ENCODE data around the gene DLG5.

DLG5 gene

GRCh38 chr10:77842652-77843212, 83.8 kb downstream of the DLG5 start:
- no peak for TF ChIP-seq EZH2phosphoT487 (conservative IDR thresholded peaks at IDR 0.05; ENCODE audit: low read length)
- no peak for TF ChIP-seq CTCF (IDR thresholded peaks at IDR 0.05; ENCODE audit: insufficient read depth, low read length, poor library complexity, severe bottlenecking)
- no peaks in the 10 kb centered on the region for H3K27me3 ChIP-seq (ENCODE audit: low read length)
- H3K9me3 ChIP-seq (ENCODE audit: insufficient read depth, low read length) = no peaks in the 10 kb centered on the region
- no peak overlapping the region for H3K4me3 ChIP-seq (ENCODE audit: insufficient read depth, low read length, poor library complexity, severe bottlenecking)
- H3K9ac ChIP-seq (ENCODE audit: low read length) = no peak overlapping the region
- no peak overlapping the region for H3K4me2 ChIP-seq (ENCODE audit: low read depth, low read length, poor library complexity, severe bottlenecking)
- no peaks in the 10 kb centered on the region for H3K79me2 ChIP-seq (ENCODE audit: insufficient read depth, low read length)
- H3F3A ChIP-seq (ENCODE audit: insufficient read depth) = no peaks in the 10 kb centered on the region
- no peak overlapping the region for H3K27ac ChIP-seq (ENCODE audit: low read depth, low read length)
- no peaks in the 10 kb centered on the region for H4K20me1 ChIP-seq (ENCODE audit: low read depth, low read length)
- no peak overlapping the region for H2AFZ ChIP-seq (ENCODE audit: low read depth, low read length, severe bottlenecking)
- no peaks in the 10 kb centered on the region for H3K36me3 ChIP-seq (ENCODE audit: low read length)
- H3K9me2 ChIP-seq (replicated peaks; ENCODE audit: insufficient read depth, low read length) = no peaks in the 10 kb centered on the region

GRCh38 chr10:77841711-77842375, 84.7 kb downstream of the DLG5 start:
- Histone ChIP-seq H3K9ac (ENCODE audit: low read length) (no peak overlapping the region), H3K9me2 (replicated peaks; ENCODE audit: insufficient read depth, low read length) (no peaks in the 10 kb centered on the region), H3K36me3 (ENCODE audit: low read length) (no peaks in the 10 kb centered on the region), H3K4me2 (ENCODE audit: low read depth, low read length, poor library complexity, severe bottlenecking) (no peak overlapping the region), H3K27ac (ENCODE audit: low read depth, low read length) (no peak overlapping the region), H3K9me3 (ENCODE audit: insufficient read depth, low read length) (no peaks in the 10 kb centered on the region), H3F3A (ENCODE audit: insufficient read depth) (no peaks in the 10 kb centered on the region), H2AFZ (ENCODE audit: low read depth, low read length, severe bottlenecking) (no peak overlapping the region), H3K4me3 (ENCODE audit: insufficient read depth, low read length, poor library complexity, severe bottlenecking) (no peak overlapping the region), H3K79me2 (ENCODE audit: insufficient read depth, low read length) (no peaks in the 10 kb centered on the region), H4K20me1 (ENCODE audit: low read depth, low read length) (no peaks in the 10 kb centered on the region), H3K27me3 (ENCODE audit: low read length) (no peaks in the 10 kb centered on the region)
- TF ChIP-seq EZH2phosphoT487 (conservative IDR thresholded peaks at IDR 0.05; ENCODE audit: low read length) (no peak), CTCF (IDR thresholded peaks at IDR 0.05; ENCODE audit: insufficient read depth, low read length, poor library complexity, severe bottlenecking) (no peak)

- Histone ChIP-seq H3K4me2 (ENCODE audit: low read depth, low read length, poor library complexity, severe bottlenecking) (no peak overlapping the region), H2AFZ (ENCODE audit: low read depth, low read length, severe bottlenecking) (no peak overlapping the region), H3K79me2 (ENCODE audit: insufficient read depth, low read length) (no peaks in the 10 kb centered on the region), H3K9ac (ENCODE audit: low read length) (no peak overlapping the region), H3K27me3 (ENCODE audit: low read length) (no peaks in the 10 kb centered on the region), H3F3A (ENCODE audit: insufficient read depth) (no peaks in the 10 kb centered on the region), H3K9me2 (replicated peaks; ENCODE audit: insufficient read depth, low read length) (no peaks in the 10 kb centered on the region), H3K4me3 (ENCODE audit: insufficient read depth, low read length, poor library complexity, severe bottlenecking) (no peak overlapping the region), H4K20me1 (ENCODE audit: low read depth, low read length) (no peaks in the 10 kb centered on the region), H3K27ac (ENCODE audit: low read depth, low read length) (no peak overlapping the region), H3K9me3 (ENCODE audit: insufficient read depth, low read length) (no peaks in the 10 kb centered on the region), H3K36me3 (ENCODE audit: low read length) (no peaks in the 10 kb centered on the region)
- TF ChIP-seq CTCF (IDR thresholded peaks at IDR 0.05; ENCODE audit: insufficient read depth, low read length, poor library complexity, severe bottlenecking) = no peak
- TF ChIP-seq EZH2phosphoT487 (conservative IDR thresholded peaks at IDR 0.05; ENCODE audit: low read length) = no peak
Measured at GRCh38 chr10:77840636-77841035, 85.9 kb downstream of the DLG5 start.

Measured in SU-DHL-6 (cell line).